Loucy (cell line): ENCODE data around the gene CMTR1.

ENCODE experiments used
- EZH2phosphoT487 ChIP-seq: fragments of 200-600 bp; IDR thresholded peaks from 2 replicates; pipeline ENCODE4 v1.6.1; 2018; ENCODE audit warnings: antibody characterized with exemption, mild to moderate bottlenecking, moderate library complexity, borderline replicate concordance
- TF ChIP-seq, protein P1 (sequence below): fragments of 200-600 bp; sonication (generic); conservative IDR thresholded peaks from 2 replicates; pipeline ENCODE4 v1.5.1; 2014; ENCODE audit warnings: mild to moderate bottlenecking, antibody characterized with exemption, low read length

DNA sequence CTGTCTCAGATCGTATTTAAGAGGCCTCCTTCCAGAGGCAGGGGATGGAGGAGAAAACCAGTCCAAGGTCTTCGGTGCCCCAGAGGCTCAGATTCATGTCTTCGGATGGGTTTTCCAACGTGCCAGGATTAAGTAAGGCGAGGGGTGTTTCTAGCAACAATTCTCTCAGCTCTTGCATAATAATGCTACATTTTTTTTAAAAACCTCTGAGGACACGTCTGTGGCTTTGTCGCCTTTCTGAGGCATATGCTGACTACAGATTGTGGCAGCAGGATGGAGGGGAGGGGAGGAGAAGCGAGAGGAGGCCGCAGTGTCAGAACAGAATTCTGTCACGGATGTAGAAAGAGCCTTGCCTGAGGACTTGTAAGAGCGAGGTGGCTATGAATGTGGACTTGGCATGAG lies 84.4 kb downstream of the CMTR1 start:
- TF ChIP-seq, protein P1, sequence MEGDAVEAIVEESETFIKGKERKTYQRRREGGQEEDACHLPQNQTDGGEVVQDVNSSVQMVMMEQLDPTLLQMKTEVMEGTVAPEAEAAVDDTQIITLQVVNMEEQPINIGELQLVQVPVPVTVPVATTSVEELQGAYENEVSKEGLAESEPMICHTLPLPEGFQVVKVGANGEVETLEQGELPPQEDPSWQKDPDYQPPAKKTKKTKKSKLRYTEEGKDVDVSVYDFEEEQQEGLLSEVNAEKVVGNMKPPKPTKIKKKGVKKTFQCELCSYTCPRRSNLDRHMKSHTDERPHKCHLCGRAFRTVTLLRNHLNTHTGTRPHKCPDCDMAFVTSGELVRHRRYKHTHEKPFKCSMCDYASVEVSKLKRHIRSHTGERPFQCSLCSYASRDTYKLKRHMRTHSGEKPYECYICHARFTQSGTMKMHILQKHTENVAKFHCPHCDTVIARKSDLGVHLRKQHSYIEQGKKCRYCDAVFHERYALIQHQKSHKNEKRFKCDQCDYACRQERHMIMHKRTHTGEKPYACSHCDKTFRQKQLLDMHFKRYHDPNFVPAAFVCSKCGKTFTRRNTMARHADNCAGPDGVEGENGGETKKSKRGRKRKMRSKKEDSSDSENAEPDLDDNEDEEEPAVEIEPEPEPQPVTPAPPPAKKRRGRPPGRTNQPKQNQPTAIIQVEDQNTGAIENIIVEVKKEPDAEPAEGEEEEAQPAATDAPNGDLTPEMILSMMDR = no peak
- TF ChIP-seq EZH2phosphoT487 = no peak
